ENCODE data around the gene DHRS9.
"Not testable (repeated sequence)": the region's sequence is repeated elsewhere in the genome, so short reads cannot be mapped to it uniquely, and the experiment has no call there.

DNA sequence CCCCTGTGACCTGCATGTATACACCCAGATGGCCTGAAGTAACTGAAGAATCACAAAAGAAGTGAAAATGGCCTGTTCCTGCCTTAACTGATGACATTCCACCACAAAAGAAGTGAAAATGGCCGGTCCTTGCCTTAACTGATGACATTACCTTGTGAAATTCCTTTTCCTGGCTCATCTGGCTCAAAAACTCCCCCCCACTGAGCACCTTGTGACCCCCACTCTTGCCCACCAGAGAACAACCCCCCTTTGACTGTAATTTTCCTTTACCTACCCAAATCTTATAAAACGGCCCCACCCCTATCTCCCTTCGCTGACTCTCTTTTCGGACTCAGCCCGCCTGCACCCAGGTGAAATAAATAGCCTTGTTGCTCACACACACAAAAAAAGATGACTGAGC, 67.1 kb downstream of the DHRS9 start:
- TF ChIP-seq POLR2AphosphoS5 (IDR thresholded peaks at IDR 0.05): not testable (repeated sequence)
- TF ChIP-seq, protein P1, sequence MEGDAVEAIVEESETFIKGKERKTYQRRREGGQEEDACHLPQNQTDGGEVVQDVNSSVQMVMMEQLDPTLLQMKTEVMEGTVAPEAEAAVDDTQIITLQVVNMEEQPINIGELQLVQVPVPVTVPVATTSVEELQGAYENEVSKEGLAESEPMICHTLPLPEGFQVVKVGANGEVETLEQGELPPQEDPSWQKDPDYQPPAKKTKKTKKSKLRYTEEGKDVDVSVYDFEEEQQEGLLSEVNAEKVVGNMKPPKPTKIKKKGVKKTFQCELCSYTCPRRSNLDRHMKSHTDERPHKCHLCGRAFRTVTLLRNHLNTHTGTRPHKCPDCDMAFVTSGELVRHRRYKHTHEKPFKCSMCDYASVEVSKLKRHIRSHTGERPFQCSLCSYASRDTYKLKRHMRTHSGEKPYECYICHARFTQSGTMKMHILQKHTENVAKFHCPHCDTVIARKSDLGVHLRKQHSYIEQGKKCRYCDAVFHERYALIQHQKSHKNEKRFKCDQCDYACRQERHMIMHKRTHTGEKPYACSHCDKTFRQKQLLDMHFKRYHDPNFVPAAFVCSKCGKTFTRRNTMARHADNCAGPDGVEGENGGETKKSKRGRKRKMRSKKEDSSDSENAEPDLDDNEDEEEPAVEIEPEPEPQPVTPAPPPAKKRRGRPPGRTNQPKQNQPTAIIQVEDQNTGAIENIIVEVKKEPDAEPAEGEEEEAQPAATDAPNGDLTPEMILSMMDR (IDR thresholded peaks at IDR 0.05): not testable (repeated sequence)
